HepG2 (cell line): Measurements from ENCODE around the gene MRPL34. TPM values are rescaled to one million over a fixed set of nuclear protein-coding genes. Genes with fewer than 3 reads are reported as not detected.

ENCODE experiments used
- FOSL2 ChIP-seq: sonication (generic); formaldehyde crosslinking; IDR thresholded peaks from 2 replicates; pipeline ENCODE4 v1.4.0; 2020; ENCODE audit warnings: missing genetic modification reagents
- HDAC6 ChIP-seq: fragments of 200-600 bp; sonication (generic); IDR thresholded peaks from 2 replicates; pipeline ENCODE4 v1.7.0; 2017; ENCODE audit warnings: mild to moderate bottlenecking, antibody characterized with exemption, low read length, low read depth
- KDM2A ChIP-seq: sonication (generic); formaldehyde crosslinking; IDR thresholded peaks from 2 replicates; pipeline ENCODE4 v1.4.0; 2020; ENCODE audit warnings: low read depth, missing genetic modification reagents, borderline replicate concordance
- KDM6A ChIP-seq: IDR thresholded peaks from 2 replicates; pipeline ENCODE4 v1.6.1; 2016; ENCODE audit warnings: low read depth
- NCOA1 ChIP-seq: sonication (generic); formaldehyde crosslinking; IDR thresholded peaks from 2 replicates; pipeline ENCODE4 v1.9.0; 2021; ENCODE audit warnings: missing genetic modification reagents
- RBFOX2 ChIP-seq: fragments of 200-400 bp; formaldehyde crosslinking; IDR thresholded peaks from 2 replicates; pipeline ENCODE4 v1.6.1; 2017; ENCODE audit warnings: low read depth, mild to moderate bottlenecking, low read length
- SALL2 ChIP-seq: sonication (generic); formaldehyde crosslinking; IDR thresholded peaks from 2 replicates; pipeline ENCODE4 v1.8.1; 2023; ENCODE audit warnings: mild to moderate bottlenecking, missing genetic modification reagents, inconsistent platforms
- SIN3B ChIP-seq: fragments of 150-350 bp; IDR thresholded peaks from 2 replicates; pipeline ENCODE4 v1.6.1; 2014; ENCODE audit warnings: low read length
- XBP1 ChIP-seq: sonication (generic); formaldehyde crosslinking; IDR thresholded peaks from 2 replicates; pipeline ENCODE4 v1.5.0; 2020; ENCODE audit warnings: missing genetic modification reagents
- ZBTB1 ChIP-seq: sonication (generic); formaldehyde crosslinking; IDR thresholded peaks from 2 replicates; pipeline ENCODE4 v1.4.0; 2020; ENCODE audit warnings: missing genetic modification reagents, borderline replicate concordance
- ZNF180 ChIP-seq: sonication (generic); formaldehyde crosslinking; IDR thresholded peaks from 2 replicates; pipeline ENCODE4 v1.4.0; 2020; ENCODE audit warnings: low read depth, missing genetic modification reagents, borderline replicate concordance
- ZNF501 ChIP-seq: sonication (generic); formaldehyde crosslinking; IDR thresholded peaks from 2 replicates; pipeline ENCODE4 v1.5.1; 2020; ENCODE audit warnings: mild to moderate bottlenecking, moderate library complexity, missing genetic modification reagents
- ZNF572 ChIP-seq: sonication (generic); formaldehyde crosslinking; IDR thresholded peaks from 2 replicates; pipeline ENCODE4 v1.5.1; 2020; ENCODE audit warnings: mild to moderate bottlenecking, missing genetic modification reagents
- ZNF615 ChIP-seq: sonication (generic); formaldehyde crosslinking; IDR thresholded peaks from 2 replicates; pipeline ENCODE4 v1.5.0; 2020; ENCODE audit warnings: mild to moderate bottlenecking, missing genetic modification reagents, borderline replicate concordance
- polyA plus RNA-seq, 8 experiments: library from polyadenylated mRNA; depleted of rRNA in 3 of 8; stranded (reverse) in 7 of 8; unstranded in 1 of 8; fragments of >200 nt; fragmentation: Illumina TruSeq in 4 of 8; extraction: Trizol in 4 of 8; gene quantifications; 2 replicates each; pipeline versions ENCODE4 v1.2.1 to v1.2.3, GENCODE V29; 2011 to 2016; ENCODE audit warnings: low read depth in 4 of 8, missing spikeins in 1 of 8, mixed read lengths in 1 of 8; ENCODE audit not compliant: insufficient read depth in 1 of 8
- total RNA-seq, 5 experiments: library from RNA; depleted of rRNA; stranded (reverse); fragments of >200 nt; fragmentation: Illumina TruSeq; extraction: Trizol; gene quantifications; 2 replicates each; pipeline ENCODE4 v1.2.3, GENCODE V29; 2016; ENCODE audit warnings: low read depth in 1 of 5
- TF ChIP-seq, protein P1 (sequence below): sonication (generic); formaldehyde crosslinking; IDR thresholded peaks from 2 replicates; pipeline ENCODE4 v1.4.0; 2020; ENCODE audit warnings: missing genetic modification reagents
- TF ChIP-seq, protein P2 (sequence below): sonication (generic); formaldehyde crosslinking; IDR thresholded peaks from 2 replicates; pipeline ENCODE4 v1.4.0; 2020; ENCODE audit warnings: missing genetic modification reagents, borderline replicate concordance
- TF ChIP-seq, protein P3 (sequence below): sonication (generic); formaldehyde crosslinking; IDR thresholded peaks from 2 replicates; pipeline ENCODE4 v1.8.0; 2022; ENCODE audit warnings: missing genetic modification reagents, mild to moderate bottlenecking, moderate library complexity, borderline replicate concordance
- TF ChIP-seq, protein P4 (sequence below): IDR thresholded peaks from 2 replicates; pipeline ENCODE4 v1.6.1; 2016; ENCODE audit warnings: missing biosample characterization, missing genetic modification reagents, low read depth
- TF ChIP-seq, protein P5 (sequence below): sonication (generic); formaldehyde crosslinking; IDR thresholded peaks from 2 replicates; pipeline ENCODE4 v1.4.0; 2020; ENCODE audit warnings: mild to moderate bottlenecking, missing genetic modification reagents
- TF ChIP-seq, protein P6 (sequence below): sonication (generic); formaldehyde crosslinking; IDR thresholded peaks from 2 replicates; pipeline ENCODE4 v1.9.0; 2021; ENCODE audit warnings: missing genetic modification reagents, borderline replicate concordance

MRPL34 gene
- total and polyA plus RNA-seq, 2 of the 13 experiments (the other 11 are each of a cell fraction or from before 2014, with no cell fraction given), result 74.0 to 77.3 TPM

DNA sequence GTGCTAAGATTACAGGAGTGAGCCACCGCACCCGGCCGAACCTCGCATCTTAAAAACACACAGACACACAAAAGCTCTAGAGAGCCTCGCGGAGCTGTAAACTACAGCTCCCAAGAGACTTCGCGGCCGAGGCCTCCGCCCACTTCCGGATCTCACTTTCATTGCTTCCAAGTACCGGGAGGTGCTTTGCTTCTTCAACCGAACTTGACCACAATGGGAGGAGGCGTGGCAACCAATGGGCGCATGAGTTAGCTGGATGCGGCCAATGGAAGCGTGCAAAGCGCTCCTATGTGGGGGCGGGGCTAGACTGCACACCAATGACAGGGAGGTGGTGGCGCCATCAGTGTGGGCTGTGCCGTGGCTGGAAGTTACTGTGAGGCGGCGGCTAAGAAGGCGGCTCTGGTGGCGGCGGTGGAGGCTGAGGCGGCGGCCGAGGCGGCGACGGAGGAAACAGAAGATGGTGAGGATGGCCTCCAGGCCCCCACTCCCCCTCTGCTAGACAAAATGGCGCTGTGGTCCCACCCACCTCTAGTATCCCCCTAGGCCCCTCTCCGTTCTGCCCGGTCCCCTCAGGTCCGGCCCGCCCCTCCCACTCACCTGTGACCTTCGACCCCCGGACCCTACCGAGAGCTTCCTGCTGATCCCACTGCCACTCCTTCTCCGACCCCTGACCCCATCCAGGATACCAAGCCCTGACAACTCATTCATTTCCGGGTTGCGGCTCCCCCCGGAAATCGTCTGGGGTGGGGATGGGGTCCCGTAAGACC, 3.7 kb downstream of the MRPL34 start, which contains the start of gene DDA1 (continued):
- TF ChIP-seq, protein P1, sequence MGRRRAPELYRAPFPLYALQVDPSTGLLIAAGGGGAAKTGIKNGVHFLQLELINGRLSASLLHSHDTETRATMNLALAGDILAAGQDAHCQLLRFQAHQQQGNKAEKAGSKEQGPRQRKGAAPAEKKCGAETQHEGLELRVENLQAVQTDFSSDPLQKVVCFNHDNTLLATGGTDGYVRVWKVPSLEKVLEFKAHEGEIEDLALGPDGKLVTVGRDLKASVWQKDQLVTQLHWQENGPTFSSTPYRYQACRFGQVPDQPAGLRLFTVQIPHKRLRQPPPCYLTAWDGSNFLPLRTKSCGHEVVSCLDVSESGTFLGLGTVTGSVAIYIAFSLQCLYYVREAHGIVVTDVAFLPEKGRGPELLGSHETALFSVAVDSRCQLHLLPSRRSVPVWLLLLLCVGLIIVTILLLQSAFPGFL (CRISPR knock-in tag), result no peak
- TF ChIP-seq ZNF572 (CRISPR knock-in tag) (no peak), ZNF501 (CRISPR knock-in tag) (no peak), NCOA1 (CRISPR knock-in tag) (0 out of 2 replicates have a peak, but pooled peaks have one; percentile 77), RBFOX2 (peak; percentile 89), ZNF615 (CRISPR knock-in tag) (no peak), ZNF180 (no peak), ZBTB1 (CRISPR knock-in tag) (no peak), KDM6A (no peak), FOSL2 (CRISPR knock-in tag) (no peak), HDAC6 (no peak), SIN3B (no peak), KDM2A (CRISPR knock-in tag) (peak; percentile 32; the same call in 1 of the 2 replicates), XBP1 (CRISPR knock-in tag) (no peak), SALL2 (CRISPR knock-in tag) (peak; percentile 64; the same call in 1 of the 2 replicates)
- TF ChIP-seq, protein P2, sequence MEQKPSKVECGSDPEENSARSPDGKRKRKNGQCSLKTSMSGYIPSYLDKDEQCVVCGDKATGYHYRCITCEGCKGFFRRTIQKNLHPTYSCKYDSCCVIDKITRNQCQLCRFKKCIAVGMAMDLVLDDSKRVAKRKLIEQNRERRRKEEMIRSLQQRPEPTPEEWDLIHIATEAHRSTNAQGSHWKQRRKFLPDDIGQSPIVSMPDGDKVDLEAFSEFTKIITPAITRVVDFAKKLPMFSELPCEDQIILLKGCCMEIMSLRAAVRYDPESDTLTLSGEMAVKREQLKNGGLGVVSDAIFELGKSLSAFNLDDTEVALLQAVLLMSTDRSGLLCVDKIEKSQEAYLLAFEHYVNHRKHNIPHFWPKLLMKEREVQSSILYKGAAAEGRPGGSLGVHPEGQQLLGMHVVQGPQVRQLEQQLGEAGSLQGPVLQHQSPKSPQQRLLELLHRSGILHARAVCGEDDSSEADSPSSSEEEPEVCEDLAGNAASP, result no peak
- TF ChIP-seq, protein P3, sequence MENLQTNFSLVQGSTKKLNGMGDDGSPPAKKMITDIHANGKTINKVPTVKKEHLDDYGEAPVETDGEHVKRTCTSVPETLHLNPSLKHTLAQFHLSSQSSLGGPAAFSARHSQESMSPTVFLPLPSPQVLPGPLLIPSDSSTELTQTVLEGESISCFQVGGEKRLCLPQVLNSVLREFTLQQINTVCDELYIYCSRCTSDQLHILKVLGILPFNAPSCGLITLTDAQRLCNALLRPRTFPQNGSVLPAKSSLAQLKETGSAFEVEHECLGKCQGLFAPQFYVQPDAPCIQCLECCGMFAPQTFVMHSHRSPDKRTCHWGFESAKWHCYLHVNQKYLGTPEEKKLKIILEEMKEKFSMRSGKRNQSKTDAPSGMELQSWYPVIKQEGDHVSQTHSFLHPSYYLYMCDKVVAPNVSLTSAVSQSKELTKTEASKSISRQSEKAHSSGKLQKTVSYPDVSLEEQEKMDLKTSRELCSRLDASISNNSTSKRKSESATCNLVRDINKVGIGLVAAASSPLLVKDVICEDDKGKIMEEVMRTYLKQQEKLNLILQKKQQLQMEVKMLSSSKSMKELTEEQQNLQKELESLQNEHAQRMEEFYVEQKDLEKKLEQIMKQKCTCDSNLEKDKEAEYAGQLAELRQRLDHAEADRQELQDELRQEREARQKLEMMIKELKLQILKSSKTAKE (CRISPR knock-in tag), result no peak
- TF ChIP-seq, protein P4, sequence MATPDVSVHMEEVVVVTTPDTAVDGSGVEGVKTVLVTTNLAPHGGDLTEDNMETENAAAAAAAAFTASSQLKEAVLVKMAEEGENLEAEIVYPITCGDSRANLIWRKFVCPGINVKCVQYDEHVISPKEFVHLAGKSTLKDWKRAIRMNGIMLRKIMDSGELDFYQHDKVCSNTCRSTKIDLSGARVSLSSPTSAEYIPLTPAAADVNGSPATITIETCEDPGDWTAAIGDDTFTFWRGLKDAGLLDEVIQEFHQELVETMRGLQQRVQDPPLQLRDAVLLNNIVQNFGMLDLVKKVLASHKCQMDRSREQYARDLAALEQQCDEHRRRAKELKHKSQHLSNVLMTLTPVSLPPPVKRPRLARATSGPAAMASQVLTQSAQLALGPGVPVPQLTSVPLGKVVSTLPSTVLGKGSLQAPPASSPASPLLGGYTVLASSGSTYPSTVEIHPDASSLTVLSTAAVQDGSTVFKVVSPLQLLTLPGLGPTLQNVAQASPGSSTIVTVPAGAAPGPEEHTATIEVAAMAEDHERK (CRISPR knock-in tag), result no peak
- TF ChIP-seq, protein P5, sequence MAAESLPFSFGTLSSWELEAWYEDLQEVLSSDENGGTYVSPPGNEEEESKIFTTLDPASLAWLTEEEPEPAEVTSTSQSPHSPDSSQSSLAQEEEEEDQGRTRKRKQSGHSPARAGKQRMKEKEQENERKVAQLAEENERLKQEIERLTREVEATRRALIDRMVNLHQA (CRISPR knock-in tag), result no peak
- TF ChIP-seq, protein P6, sequence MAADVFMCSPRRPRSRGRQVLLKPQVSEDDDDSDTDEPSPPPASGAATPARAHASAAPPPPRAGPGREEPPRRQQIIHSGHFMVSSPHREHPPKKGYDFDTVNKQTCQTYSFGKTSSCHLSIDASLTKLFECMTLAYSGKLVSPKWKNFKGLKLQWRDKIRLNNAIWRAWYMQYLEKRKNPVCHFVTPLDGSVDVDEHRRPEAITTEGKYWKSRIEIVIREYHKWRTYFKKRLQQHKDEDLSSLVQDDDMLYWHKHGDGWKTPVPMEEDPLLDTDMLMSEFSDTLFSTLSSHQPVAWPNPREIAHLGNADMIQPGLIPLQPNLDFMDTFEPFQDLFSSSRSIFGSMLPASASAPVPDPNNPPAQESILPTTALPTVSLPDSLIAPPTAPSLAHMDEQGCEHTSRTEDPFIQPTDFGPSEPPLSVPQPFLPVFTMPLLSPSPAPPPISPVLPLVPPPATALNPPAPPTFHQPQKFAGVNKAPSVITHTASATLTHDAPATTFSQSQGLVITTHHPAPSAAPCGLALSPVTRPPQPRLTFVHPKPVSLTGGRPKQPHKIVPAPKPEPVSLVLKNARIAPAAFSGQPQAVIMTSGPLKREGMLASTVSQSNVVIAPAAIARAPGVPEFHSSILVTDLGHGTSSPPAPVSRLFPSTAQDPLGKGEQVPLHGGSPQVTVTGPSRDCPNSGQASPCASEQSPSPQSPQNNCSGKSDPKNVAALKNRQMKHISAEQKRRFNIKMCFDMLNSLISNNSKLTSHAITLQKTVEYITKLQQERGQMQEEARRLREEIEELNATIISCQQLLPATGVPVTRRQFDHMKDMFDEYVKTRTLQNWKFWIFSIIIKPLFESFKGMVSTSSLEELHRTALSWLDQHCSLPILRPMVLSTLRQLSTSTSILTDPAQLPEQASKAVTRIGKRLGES (CRISPR knock-in tag), result no peak
